HG02885 (cell line): ENCODE results near the gene HDAC5.
"Not testable (repeated sequence)": the region's sequence is repeated elsewhere in the genome, so short reads cannot be mapped to it uniquely, and the experiment has no call there.

Experiments
- ATAC-seq: cut with Tn5 transposase; IDR thresholded peaks from one replicate; pipeline ENCODE4 v1.9.1; 2021; ENCODE audit warnings: mild to moderate bottlenecking; ENCODE audit not compliant: unreplicated experiment, poor library complexity

HDAC5 gene

DNA sequence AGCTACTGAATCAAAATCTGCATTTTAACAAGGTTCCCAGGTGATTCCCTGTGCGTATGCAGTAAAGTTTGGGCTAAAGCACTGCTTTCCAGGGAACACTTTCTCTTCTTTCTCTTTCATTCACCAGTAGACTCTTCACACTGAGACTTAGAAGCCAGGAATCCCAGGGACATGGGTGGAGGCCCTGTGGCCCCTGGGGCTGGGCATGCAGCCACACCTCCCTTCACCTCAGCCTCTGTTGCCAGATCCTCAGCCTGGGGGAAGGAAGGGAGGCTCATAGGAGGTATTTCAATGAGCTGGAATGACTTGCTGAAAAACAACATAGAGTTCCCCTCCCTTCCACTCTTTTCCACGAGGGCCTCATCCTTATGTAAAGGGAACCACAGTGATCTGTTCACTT lies 51.7 kb downstream of the HDAC5 start:
- no peak for ATAC-seq

DNA sequence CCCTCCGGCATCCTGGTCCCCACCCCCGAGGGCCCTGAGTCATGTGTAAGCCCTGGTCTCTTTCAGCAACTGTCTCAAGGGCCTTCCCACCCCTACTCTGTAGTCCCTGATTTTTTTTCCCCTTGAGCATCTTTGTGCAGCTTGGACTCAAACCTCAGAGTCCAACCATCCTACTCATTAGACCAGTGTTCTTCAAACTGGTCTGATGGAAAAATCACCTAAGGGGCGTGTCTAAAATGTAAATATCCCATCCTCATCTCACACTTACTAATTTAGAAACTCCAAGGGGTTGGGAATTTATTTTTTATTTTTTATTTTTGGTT lies 52.3 kb downstream of the HDAC5 start:
- no peak for ATAC-seq

GRCh38 chr17:44070455-44071197 lies 52.8 kb downstream of the HDAC5 start, which contains the start of gene G6PC3:
Gene G6PC3, plus strand, starts transcription at chr17:44070735. Its CDS starts 231 bp downstream, at chr17:44070966.
- ATAC-seq: peak; percentile 70

DNA sequence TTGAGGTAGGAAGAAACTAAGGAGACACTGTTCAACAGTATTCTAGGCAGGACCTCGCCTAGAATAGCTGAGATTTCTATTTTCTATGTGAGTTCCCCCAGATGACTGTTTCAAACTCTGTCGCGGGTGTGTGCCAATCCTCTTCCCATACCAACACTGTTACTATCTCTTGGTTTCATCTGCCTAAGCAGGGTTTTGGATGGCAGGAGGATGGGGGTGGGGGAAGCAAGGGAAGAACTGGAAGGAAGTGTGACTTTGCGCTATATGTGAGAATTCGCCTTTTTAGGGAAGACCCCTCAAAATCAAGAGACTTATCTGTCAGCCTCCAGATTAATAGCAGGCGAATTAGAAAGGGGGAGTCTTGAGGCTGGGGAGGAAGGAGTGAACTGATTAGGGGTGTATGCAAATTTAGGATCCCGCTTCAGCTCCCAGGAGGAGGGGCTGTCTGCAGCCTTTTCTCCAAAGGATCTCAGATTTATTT lies 53.4 kb downstream of the HDAC5 start:
- no peak for ATAC-seq

DNA sequence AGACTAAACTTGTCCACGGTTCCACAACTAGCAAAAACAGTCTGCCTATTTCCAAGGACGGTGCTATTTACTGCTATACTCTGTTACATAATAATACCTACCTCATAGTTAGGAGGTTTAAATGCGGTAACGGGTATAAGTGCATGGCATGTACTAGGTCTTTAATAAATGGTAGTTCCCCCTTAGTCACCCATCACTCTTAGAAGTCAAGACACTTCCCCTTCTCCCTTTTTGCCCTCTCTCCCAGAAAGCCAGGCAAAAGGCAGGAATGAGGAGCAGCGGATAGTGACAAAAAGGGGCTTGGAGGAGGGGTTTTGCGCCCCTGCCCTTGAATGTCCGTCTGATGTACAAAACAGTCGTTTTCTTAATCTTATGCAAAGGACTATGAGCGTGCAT lies 55.9 kb downstream of the HDAC5 start:
- ATAC-seq: no peak

- peak; percentile 70 for ATAC-seq
These were observed 57.1 kb downstream of the HDAC5 start, which contains the start of gene LSM12 for GRCh38 chr17:44066204-44066930. Gene LSM12, minus strand, starts transcription at chr17:44066671. Its CDS starts 84 bp downstream, at chr17:44066587.

DNA sequence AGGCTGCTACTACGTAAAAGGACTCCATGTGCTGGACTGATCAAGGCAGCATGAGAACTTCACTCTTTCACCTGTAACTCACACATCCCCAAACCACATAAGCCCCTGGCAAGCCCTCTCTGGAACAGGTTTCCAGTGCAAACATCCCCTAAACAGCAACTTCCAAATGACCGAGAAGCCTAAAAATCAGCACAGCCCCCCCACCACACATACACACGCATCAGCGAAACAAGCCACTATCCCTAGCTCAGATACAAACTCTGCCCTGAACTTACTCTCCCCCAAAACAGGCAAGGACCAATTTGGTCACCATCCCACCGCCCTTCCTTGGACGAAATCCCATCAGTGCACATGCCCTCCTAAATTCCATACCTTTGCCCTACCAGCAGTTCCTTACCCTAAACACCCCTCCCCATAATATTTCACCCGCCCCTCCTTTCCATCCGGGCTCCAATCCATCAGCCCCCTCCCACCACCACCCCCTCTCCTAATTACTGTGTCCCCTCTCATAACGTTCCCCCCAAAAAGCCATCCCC lies 57.7 kb downstream of the HDAC5 start:
- ATAC-seq: no peak

GRCh38 chr17:44063704-44064639 lies 59.5 kb downstream of the HDAC5 start:
- ATAC-seq: no peak

- no peak for ATAC-seq
These were observed 60.6 kb downstream of the HDAC5 start for GRCh38 chr17:44062871-44063270.

DNA sequence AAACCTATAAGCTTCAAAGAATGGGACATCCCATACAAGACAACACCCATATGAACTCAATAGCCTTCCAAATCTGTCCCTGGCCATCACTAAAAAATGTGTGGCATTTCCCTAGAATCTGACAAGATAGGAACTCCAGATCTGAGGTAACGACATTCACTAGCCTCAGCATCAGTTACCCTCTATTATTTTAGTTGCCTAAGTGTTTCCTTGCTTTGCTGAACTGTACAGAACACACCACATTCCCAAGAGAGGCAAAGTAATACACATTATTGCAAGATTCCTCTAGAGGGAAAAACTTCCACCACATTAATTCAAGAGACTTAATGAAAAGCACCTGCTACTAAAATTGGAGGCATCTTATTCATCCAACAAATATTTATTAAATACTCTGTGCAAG lies 62.0 kb downstream of the HDAC5 start:
- no peak for ATAC-seq

GRCh38 chr17:44059101-44059892 lies 64.1 kb downstream of the HDAC5 start:
- no peak for ATAC-seq

GRCh38 chr17:44053125-44053872 lies 70.1 kb downstream of the HDAC5 start:
- ATAC-seq: no peak

DNA sequence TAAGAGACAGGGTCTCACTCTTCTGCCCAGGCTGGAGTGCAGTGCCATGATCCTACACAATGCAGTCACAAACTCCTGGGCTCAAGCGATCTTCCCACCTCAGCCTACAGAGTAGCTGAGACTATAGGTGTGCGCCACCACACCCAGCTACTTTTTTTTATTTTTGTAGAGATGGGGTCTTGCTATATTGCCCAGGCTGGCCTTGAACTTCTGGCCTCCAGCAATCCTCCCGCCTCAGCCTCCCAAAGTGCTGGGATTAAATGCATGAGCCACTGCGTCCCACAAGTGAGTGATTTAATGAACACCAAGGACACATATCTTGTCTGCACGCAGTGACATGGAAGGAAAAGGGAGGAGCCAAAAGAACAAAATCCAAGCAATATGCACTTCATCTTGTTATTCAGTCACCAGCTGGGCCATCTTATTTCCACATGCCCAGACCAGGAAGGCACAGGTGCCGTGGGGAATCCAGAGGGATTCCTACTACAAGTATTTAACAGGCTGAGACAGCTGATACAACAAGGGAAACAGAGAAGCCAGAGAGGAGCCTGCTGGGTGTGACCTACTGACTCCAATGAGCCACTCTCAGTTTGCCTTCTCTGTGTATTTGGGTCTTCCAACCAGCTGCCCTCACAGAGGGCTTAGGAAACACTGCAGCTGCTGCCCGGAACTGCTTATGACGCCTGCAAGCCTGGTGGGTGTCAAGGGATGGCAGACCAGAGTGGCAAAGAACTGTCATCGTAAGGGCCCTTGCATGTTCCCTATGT lies 74.0 kb downstream of the HDAC5 start:
- ATAC-seq: no peak

DNA sequence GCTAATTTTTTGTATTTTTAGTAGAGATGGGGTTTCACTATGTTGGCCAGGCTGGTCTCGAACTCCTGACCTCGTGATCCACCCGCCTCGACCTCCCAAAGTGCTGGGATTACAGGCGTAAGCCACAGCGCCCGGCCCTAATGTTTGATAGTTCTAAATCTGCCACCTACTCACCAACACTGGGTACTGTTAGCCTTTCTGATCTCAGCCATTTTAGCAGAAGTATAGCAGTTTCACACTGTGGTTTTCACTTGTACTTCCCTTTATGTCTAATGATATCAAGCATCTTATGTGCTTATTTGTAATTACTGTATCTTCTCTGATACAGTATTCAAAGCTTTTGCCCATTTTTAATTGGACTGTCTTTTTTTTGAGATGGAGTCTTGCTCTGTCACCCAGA lies 76.5 kb downstream of the HDAC5 start:
- ATAC-seq: not testable (repeated sequence)

- ATAC-seq: no peak
These were observed 78.0 kb downstream of the HDAC5 start for GRCh38 chr17:44045486-44045885.

GRCh38 chr17:44044071-44044470 lies 79.4 kb downstream of the HDAC5 start:
- ATAC-seq: no peak

DNA sequence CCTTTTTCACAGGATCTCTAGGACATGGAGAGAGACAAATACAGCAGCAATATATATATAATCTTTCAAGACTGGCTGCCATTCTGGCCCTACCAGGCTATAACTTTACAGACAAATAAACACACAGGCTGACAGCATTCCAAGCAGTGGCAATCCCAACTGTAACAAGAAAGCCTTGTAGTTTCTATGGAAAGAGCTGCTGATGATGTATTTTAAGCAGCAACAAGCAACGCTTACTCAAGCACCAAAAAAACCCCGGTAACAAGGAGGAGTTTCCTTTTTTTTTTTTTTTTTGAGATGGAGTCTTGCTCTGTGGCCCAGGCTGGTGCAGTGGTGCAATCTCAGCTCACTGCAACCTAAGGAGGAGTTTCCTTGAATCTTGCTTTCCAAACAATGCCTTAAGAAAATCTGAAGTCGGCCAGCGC lies 80.2 kb downstream of the HDAC5 start:
- ATAC-seq: no peak
